Measurements from ENCODE around the gene EPHA2.
"Not testable (repeated sequence)": the region's sequence is repeated elsewhere in the genome, so short reads cannot be mapped to it uniquely, and the experiment has no call there.

The EPHA2 gene

GRCh38 chr1:16168144-16168495 is 12.3 kb upstream of the EPHA2 start:
- DNase-seq (ENCODE audit: low read depth, low spot score), result not testable (repeated sequence)

DNA sequence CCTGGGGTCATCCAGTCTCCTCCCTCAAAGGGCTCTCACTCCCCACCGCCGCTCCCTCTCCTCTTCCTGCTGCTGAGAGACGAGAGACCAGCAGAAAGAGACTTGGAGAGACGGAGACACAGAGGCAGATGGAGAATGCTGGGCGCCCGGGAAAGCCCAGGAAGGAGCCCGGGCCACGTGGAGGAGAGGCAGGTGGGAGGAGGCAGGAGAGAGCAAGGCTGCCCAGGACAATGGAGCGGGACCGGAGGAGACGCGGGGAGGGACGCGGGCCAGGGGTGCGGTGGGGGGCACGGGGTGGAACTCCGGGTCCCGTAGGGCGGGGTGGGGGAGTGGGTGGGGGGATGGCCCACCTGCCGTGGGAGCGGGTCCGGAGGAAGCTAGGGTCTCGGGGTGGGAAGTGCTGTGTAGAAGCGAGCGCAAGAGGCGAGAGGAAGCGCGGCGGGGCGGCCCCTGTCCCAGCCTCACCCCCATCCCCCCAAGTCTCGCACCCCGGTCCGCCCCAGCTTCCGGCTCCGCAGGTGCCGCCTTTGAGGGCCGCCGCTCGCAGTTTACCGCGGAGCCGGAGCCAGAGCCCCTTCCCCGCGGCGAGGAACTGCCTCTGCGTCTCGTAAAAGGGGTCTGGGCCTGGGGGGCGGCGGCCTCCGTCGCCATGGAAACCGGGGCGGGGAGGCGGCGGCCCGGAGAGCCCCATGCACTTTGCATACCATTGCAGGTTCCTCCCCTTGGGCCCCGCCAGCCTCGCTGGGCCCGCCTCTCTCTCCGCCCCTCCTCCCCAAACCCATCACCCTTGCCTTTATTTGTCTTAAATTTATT is 11.7 kb upstream of the EPHA2 start:
- no peak for DNase-seq (ENCODE audit: low read depth, low spot score)

- DNase-seq (ENCODE audit: low read depth, low spot score), result no peak
Observed at GRCh38 chr1:16166117-16166516, 10.2 kb upstream of the EPHA2 start.

GRCh38 chr1:16165548-16165947 is 9.7 kb upstream of the EPHA2 start:
- no peak for DNase-seq (ENCODE audit: low read depth, low spot score)

- no peak for DNase-seq (ENCODE audit: low read depth, low spot score)
Observed at GRCh38 chr1:16165073-16165364, 9.2 kb upstream of the EPHA2 start.

- no peak for DNase-seq (ENCODE audit: low read depth, low spot score)
Observed at GRCh38 chr1:16164213-16165072, 8.6 kb upstream of the EPHA2 start.

DNA sequence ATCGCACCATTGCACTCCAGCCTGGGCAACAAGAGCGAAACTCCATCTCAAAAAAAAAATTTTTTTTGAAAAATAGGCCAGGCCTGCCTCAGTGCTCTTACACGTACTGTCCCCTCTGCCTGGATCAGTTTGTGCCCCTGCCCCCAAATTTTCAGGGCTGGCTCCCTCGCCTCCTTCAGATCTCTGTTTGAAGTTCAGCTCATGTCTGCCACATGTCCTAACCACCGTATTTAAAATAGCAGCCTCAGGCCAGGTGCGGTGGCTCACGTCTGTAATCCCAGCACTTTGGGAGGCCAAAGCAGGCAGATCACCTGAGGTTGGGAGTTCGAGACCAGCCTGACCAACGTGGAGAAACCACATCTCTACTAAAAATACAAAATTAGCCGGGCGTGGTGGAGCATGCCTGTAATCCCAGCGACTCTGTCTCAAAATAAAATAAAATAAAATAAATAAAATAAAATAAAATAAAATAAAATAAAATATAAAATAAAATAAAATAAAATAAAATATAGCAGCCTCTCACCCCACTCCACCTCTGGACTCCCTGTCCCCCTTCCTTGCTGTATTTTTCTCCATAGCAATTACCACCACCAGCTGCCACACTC is 7.8 kb upstream of the EPHA2 start:
- DNase-seq (ENCODE audit: low read depth, low spot score), result not testable (repeated sequence)

- no peak for DNase-seq (ENCODE audit: low read depth, low spot score)
Observed at GRCh38 chr1:16162163-16162822, 6.4 kb upstream of the EPHA2 start.

- no peak for DNase-seq (ENCODE audit: low read depth, low spot score)
Observed at GRCh38 chr1:16161717-16162116, 5.8 kb upstream of the EPHA2 start.

- DNase-seq (ENCODE audit: low read depth, low spot score), result no peak
Observed at GRCh38 chr1:16158993-16159831, 3.3 kb upstream of the EPHA2 start.

GRCh38 chr1:16158025-16158424 is 2.2 kb upstream of the EPHA2 start:
- no peak for DNase-seq (ENCODE audit: low read depth, low spot score)

GRCh38 chr1:16156848-16157495 is 1.1 kb upstream of the EPHA2 start:
- no peak for DNase-seq (ENCODE audit: low read depth, low spot score)

DNA sequence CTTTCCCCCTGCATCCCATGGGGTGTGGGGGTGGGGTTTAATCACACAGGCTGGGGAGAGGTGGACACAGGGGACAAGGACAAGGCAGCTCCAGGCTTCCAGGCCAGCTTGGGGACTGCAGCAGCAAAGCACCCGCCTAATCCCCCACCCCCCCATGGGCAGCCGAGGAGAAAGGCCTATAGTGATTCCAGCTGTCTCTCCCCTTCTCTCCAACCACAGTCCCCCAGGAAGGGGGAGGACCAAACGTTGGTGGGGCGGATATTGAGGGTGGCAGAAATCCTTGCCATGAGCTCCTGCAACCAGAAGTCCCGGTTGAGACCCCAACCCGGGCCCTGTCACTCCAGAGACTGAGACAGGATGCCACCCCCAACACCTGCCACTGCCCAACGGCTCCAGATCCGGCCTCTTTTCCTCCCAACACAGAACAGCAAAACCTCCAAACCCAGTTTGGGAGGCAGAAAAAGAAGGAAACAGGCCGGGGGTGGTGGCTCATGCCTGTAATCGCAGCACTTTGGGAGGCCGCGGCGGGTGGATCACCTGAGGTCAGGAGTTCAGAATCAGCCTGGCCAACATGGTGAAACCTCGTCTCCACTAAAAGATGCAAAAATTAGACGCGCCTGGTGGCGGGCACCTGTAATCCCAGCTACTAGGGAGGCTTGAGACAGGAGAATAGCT is 1.7 kb downstream of the EPHA2 start:
- DNase-seq (ENCODE audit: low read depth, low spot score), result no peak

DNA sequence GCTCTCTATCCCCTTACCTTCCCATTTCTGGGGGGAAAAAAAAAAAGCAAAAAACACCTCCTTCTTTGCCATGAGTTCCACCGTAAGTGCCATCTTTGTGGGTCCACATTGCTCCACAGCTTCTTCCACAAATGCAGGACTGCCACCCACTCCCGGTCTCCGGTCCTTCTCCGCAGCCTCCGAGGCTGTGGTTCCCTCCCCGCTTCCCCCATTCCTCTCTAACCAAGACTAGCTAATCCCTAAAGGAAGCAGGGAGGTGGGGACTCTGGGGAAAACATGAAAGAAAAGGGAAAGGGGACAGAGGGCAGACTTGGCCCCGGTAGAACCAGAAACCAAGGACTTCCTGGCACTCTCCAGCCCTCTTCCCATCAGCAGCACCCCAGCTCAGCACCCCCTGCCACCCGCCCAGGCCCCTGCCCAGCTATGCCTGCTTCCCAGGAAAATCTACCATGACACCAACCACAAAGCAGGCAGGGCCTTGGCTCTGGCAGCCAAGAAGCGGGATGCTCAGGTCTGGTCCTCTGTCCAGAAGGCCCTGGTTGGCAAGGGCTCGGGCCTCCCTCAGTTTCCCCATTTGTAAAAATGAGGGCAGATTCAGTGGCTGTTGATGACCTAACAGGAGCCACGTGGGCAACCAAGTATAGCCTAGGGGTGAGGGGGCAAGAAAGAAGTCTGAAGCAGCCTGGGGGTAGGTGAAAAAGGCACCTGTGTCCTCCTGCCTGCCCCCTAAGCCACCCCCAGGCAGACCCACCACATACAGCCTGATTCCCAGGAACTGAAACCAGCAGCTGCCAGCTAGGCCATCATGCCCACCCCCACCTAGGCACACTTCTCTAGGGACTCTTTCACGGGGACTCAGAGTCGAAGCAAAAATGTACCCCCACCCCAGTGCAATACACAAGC is 2.5 kb downstream of the EPHA2 start:
- no peak for DNase-seq (ENCODE audit: low read depth, low spot score)

DNA sequence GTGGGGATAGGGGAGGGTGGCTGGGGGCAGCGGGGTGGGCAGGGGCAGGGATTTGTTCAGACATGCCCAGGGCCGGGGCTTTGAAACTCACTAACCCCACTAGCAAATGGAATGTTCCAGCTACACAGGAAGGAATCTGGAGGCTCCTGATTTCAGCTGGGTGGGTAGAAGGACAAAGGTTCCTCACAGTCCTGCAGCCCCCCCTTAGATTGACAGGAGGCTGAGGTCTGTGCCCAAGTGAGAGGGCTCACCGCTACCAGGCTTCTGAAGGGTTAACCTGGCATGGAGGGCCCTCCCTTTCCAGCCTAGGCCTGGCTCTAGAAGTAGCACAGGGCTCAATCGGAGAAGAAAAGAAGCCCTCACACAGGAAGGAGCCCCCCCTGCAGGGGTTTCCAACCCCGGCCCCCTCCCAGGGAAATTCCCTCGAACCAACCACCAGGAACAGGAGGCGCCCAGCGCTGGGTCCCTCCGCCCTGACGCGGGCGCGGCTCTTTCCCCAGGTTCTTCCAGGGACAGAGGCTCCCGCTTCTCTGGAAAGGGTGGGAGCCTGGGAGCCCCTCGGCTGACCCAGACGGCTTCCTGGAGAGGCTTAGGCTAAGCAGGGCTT is 3.3 kb downstream of the EPHA2 start:
- no peak for DNase-seq (ENCODE audit: low read depth, low spot score)

DNA sequence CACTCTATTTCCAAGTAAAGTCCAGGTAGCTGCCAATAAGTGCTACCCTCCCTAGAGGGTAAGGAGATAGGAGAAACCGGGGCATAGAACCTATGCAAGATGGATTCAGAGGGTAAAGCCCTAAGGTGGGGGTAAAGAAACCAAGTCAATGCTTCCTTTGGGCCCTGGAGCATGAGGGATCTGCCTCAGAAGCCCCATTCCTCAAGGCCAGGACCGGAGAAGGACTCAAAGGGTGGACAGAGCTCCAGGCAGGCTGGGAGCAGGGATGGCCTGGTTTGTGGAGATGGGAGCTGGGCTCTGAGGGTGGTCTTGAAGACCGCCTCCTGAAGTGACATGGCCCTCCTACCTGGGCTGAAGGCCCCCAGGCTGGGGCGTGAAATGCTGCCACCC is 3.9 kb downstream of the EPHA2 start:
- DNase-seq (ENCODE audit: low read depth, low spot score), result no peak

- DNase-seq (ENCODE audit: low read depth, low spot score), result no peak
Observed at GRCh38 chr1:16151196-16151994, 4.5 kb downstream of the EPHA2 start.

DNA sequence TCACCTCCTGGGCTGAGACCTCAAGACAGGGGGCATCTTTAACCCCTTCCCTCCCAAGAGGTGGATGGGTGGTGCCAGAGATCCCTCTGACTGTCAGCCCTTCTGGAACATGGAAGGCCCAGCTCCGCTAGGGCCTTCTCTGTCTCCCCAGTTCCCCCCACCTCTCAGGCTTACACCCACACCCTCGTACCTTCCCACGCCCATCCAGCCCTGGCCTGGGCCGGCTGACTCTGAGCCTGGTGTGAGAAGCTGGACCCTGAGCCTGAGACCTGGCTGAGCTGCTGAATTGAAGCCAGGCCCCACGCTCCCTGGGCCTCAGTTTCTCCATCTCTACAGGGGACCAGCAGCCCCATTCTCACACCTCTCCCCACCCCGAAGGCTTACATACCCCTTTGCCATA is 5.4 kb downstream of the EPHA2 start:
- no peak for DNase-seq (ENCODE audit: low read depth, low spot score)

Measured in iPS DF 19.7 (cell line).